ENCODE results near the gene C9orf152.
A peak's percentile ranks its signal among the peaks of the same experiment; 100 is the strongest.

C9orf152 gene, protein sequence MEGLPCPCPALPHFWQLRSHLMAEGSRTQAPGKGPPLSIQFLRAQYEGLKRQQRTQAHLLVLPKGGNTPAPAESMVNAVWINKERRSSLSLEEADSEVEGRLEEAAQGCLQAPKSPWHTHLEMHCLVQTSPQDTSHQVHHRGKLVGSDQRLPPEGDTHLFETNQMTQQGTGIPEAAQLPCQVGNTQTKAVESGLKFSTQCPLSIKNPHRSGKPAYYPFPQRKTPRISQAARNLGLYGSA

GRCh38 chr9:110208031-110208430 lies at the start of gene C9orf152:
Gene C9orf152, minus strand, starts transcription at chr9:110208159. Its CDS starts 580 bp downstream, at chr9:110207579.
- H3K79me2 ChIP-seq (ENCODE audit: low read length): no peaks in the 10 kb centered on the region
- TF ChIP-seq CTCF (IDR thresholded peaks at IDR 0.05; ENCODE audit: low read depth, low read length) (no peak), EZH2phosphoT487 (IDR thresholded peaks at IDR 0.05; ENCODE audit: low read depth) (no peak)
- H3K9me3 ChIP-seq (ENCODE audit: insufficient read depth, low read length): no peaks in the 10 kb centered on the region
- H3K9ac ChIP-seq (ENCODE audit: low read length): no peak within 1 kb of the TSS
- no peak within 1 kb of the TSS for H3K4me2 ChIP-seq (ENCODE audit: low read length)
- no peak within 1 kb of the TSS for H3K4me3 ChIP-seq (ENCODE audit: low read length)
- H4K20me1 ChIP-seq (ENCODE audit: insufficient read depth, low read length): no peaks in the 10 kb centered on the region
- no peaks in the 10 kb centered on the region for H3K36me3 ChIP-seq (replicated peaks; ENCODE audit: low read depth, low read length)
- no peak within 1 kb of the TSS for H3K27ac ChIP-seq (ENCODE audit: low read length)
- H2AFZ ChIP-seq (ENCODE audit: low read depth, low read length): no peak within 1 kb of the TSS
- no peaks in the 10 kb centered on the region for H3K4me1 ChIP-seq (ENCODE audit: low read length)
- peaks cover 21% of the 10 kb centered on the region for H3K27me3 ChIP-seq (ENCODE audit: low read depth, low read length)

DNA sequence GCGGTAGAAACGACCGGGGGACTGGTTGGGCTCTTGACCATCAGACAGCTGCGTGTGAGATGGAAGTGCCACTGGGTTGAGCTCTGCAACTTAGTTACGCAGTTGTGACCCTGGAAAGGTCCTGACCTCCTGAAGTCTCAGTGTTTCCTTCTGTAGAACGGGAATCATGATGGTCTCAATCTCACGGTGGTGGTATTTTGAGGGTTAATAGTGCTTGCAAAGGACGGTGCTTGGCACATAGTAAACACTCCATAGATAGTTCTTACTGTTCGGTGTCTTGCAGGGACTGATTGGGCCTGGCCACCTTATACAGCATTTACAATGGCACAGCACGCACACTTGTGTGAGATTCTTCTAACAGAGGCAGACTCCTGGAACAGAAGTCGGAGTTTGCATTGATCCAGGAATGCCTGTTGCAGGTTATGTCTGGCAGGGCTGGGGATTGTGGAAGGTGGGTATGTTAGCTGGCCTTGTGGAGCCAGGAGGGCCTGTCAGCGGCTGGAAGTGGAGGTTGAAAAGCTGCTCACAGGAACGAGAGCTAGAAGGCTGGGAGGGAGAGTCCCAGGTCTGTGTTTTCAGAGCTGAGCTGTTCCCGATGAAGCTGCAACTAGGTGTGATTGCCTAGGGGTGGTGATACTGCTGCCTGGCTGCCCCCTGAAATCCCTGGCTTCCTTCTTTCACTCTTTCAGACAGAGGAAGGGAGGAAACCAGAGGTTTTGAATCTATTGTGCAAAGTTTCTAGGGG lies 49.3 kb upstream of the C9orf152 start:
- H3K27me3 ChIP-seq (ENCODE audit: low read depth, low read length): no peaks in the 10 kb centered on the region
- peak overlapping the region; percentile 100 for H3K4me2 ChIP-seq (ENCODE audit: low read length)
- peak overlapping the region; percentile 96 for H3K4me3 ChIP-seq (ENCODE audit: low read length)
- no peak overlapping the region for H2AFZ ChIP-seq (ENCODE audit: low read depth, low read length)
- peaks cover 14% of the 10 kb centered on the region for H3K36me3 ChIP-seq (replicated peaks; ENCODE audit: low read depth, low read length)
- peaks cover 32% of the 10 kb centered on the region for H4K20me1 ChIP-seq (ENCODE audit: insufficient read depth, low read length)
- H3K4me1 ChIP-seq (ENCODE audit: low read length): peaks cover 49% of the 10 kb centered on the region
- H3K27ac ChIP-seq (ENCODE audit: low read length): peak overlapping the region; percentile 97
- peaks cover 54% of the 10 kb centered on the region for H3K79me2 ChIP-seq (ENCODE audit: low read length)
- TF ChIP-seq CTCF (IDR thresholded peaks at IDR 0.05; ENCODE audit: low read depth, low read length): no peak
- TF ChIP-seq EZH2phosphoT487 (IDR thresholded peaks at IDR 0.05; ENCODE audit: low read depth): no peak
- H3K9ac ChIP-seq (ENCODE audit: low read length): peak overlapping the region; percentile 99
- no peaks in the 10 kb centered on the region for H3K9me3 ChIP-seq (ENCODE audit: insufficient read depth, low read length)

GRCh38 chr9:110256380-110257096 lies 48.6 kb upstream of the C9orf152 start, which contains the start of gene TXN:
Gene TXN, minus strand, starts transcription at chr9:110256507. Its CDS starts 72 bp downstream, at chr9:110256435.
- Histone ChIP-seq H3K27me3 (ENCODE audit: low read depth, low read length) (no peaks in the 10 kb centered on the region), H3K9ac (ENCODE audit: low read length) (peak within 1 kb of the TSS; percentile 99), H3K9me3 (ENCODE audit: insufficient read depth, low read length) (no peaks in the 10 kb centered on the region), H3K27ac (ENCODE audit: low read length) (peak within 1 kb of the TSS; percentile 97), H3K4me1 (ENCODE audit: low read length) (peaks cover 49% of the 10 kb centered on the region), H2AFZ (ENCODE audit: low read depth, low read length) (peak within 1 kb of the TSS; percentile 17; the same call in 1 of the 2 replicates), H3K36me3 (replicated peaks; ENCODE audit: low read depth, low read length) (peaks cover 14% of the 10 kb centered on the region), H3K4me3 (ENCODE audit: low read length) (peak within 1 kb of the TSS; percentile 96), H3K79me2 (ENCODE audit: low read length) (peaks cover 61% of the 10 kb centered on the region), H3K4me2 (ENCODE audit: low read length) (peak within 1 kb of the TSS; percentile 100), H4K20me1 (ENCODE audit: insufficient read depth, low read length) (peaks cover 39% of the 10 kb centered on the region)
- TF ChIP-seq EZH2phosphoT487 (IDR thresholded peaks at IDR 0.05; ENCODE audit: low read depth) (no peak), CTCF (IDR thresholded peaks at IDR 0.05; ENCODE audit: low read depth, low read length) (no peak)

All from OCI-LY3 (cell line).